ACHN (cell line): Measurements from ENCODE around the gene NHLH1.

Source experiments
- DNase-seq: peaks from one replicate; pipeline ENCODE4 v3.0.0-alpha.2; 2015
- in situ Hi-C: cut with HindIII; loops from 2 replicates; pipeline ENCODE4 v1.10.0; 2017; ENCODE audit warnings: low sequenced_read_pairs, low pct_ligation_motif_present, low pct_unique_long_range_greater_than_20kb

Gene NHLH1

DNA sequence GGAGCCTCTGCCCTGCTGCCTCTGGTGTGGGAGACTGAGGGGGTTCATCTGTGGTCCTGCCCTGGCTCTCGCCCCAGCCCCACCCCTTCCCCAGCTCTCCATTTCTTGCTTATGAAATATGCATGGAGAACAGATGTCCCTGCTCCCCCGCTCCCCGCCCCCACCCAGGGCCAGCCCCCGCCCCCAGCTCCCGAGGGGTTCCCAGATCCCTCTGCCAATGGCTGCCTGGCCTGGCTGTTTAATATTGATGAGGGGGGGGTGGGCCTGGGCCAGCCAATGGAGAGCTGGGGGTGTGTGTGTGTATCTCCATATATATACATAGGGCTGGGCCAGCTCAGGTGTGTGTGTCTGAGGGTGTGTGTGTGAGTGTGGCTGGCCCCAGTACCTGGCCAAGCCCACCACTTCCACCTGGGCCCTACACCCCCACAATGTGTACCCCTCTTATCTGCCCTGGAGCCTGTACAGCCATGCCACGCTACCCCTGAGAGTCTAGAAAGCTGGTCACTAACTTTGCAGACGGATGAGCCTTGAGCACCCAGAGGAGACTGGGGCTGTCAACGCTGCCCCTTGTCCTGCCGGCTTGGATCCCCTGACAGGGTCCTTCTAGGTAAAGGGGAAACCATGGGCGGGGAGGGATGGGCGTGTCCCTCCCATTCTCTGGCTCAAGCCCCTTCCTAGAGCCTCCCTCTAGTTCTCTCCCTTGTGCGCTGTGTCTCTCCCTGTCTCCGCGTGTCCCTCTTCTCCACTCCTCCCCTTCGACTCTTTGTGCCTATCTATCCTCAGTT, at the start of gene NHLH1:
Gene NHLH1, plus strand, starts transcription at position 341 of the 785 bp plus-strand sequence. CDS start 3,661 bp downstream, outside the sequence.
- in situ Hi-C loops: no loop called here
- DNase-seq: no peak

DNA sequence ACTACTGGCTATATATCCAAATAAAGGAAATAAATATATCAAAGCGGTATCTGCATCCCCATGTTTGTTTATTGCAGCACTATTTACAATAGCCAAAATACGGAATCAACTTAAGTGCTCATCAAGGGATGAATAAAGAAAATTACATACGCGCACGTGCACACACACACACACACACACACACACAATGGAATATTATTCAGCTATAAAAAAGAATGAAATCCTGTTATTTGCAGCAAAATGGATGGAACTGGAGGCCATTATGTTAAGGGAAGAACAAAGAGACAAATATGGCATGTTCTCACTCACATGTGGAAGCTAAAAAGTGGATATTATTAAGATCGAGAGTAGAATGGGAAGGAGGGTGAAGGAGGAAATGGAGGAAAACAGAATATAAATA, 44.0 kb upstream of the NHLH1 start:
- in situ Hi-C loops: no loop called here

DNA sequence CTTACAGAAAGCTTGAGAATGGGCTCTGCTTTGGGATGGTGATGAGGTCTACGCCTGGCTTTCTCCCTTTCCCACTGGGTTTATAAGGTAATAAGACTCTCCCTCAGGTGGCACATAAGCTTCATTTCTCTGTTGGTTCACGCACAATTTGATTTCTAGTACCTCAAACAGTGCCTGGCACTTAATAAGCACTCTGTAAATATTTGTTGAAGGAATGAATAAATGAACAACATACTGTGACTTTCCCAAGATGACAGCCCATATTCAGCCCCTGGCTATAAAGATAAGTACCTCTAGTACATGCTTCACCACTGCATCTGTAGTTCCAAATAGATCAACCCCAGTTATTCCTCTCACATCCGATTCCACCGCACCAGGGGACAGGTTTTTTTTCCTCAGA, 41.6 kb upstream of the NHLH1 start:
- DNase-seq: no peak
- in situ Hi-C loops: no loop called here

More for the DNA sequence above, 44.0 kb upstream of the NHLH1 start:
- no peak for DNase-seq

DNA sequence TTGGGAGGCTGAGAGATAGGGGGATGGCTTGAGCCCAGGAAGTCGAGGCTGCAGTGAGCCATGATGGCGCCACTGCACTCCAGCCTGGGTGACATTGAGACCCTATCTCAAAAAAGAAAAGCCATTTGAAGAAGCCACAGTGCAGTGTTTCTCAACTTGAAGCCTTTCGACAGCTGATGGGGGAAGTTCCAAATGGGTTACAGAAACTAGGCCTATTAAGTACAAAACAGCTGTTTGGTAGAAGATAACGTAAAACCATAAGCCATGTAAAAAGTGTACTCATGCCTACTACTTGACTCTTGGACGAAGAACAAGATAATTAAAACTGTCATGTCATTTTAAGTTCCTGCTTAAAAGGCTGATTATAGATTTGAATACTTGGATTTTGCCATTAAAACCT, 40.5 kb upstream of the NHLH1 start:
- in situ Hi-C loops: no loop called here
- no peak for DNase-seq

DNA sequence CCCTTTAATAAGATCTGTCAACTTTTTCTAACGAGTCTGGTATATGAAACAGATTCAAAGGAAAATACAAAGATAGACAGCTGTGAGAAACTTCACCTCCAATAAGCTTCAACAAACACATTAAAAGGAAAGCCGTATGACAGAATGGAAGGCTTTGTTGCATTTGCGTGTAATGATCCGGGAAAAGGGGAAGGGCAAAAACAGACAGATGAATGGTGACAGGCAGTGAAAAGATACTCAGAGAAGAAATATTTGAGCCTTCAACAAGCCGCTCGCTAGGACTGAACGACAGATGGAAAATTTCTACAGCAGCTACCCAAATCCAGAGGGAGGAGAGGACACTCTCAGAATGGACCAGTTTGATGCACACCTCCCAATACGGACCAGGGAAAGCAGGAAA, 38.7 kb upstream of the NHLH1 start:
- no peak for DNase-seq
- in situ Hi-C loops: no loop called here

DNA sequence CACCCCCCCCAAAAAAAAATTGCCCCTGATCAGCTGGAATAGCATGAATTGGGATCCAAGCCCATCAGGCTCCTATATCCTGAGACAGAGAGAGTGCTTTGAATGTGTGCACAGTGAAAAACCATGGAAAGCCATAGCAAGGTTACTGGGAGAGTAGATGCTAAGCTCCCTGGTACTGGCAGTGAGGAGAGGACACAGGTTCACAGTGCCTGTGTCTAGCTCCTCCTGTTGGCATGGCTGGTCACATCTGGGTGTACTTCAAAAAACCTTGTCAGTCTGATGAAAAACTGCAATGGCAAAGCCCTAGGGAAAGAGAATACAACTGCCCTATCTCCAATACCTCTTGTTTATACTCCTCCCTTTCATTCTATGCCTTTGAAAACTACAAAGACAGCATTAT, 36.8 kb upstream of the NHLH1 start:
- DNase-seq: no peak
- in situ Hi-C loops: no loop called here

DNA sequence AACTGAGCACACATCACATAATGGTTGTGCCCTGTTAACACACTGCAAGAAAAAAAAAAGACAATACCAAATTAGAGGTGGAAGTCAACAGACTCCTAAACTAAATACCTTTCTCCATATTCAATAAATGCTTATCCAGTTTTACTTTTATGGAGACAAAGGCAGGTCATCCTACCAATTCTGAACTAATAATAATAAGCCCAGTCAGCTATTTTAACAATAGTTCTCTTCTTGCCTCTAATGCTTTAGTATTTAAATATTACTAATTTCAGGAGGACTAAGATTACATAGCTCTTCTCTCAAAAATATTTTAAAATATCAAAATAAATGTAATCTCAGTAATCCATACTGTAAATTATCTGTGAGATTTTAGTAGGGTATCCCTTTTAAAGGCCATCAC, 34.4 kb upstream of the NHLH1 start:
- no peak for DNase-seq
- in situ Hi-C loops: no loop called here

DNA sequence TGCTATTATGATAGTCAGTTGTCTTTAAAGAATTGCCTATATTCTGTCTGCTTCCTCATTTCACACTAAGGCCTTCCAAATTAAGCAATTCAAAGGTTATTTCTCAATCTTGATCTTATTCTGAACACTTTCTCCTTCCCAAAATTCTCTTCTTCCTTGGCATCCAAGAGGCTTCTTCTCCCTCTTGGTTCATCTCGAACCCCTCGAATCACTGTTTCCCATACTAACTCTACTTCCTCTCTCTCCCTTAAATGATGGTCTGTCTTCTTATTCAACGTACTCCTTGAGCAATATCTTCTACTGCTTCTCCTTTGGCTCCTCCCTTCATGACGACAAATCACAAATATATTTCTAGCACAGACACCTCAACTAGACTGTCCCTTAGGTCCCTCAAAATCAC, 28.3 kb upstream of the NHLH1 start:
- DNase-seq: no peak
- in situ Hi-C loops: no loop called here

DNA sequence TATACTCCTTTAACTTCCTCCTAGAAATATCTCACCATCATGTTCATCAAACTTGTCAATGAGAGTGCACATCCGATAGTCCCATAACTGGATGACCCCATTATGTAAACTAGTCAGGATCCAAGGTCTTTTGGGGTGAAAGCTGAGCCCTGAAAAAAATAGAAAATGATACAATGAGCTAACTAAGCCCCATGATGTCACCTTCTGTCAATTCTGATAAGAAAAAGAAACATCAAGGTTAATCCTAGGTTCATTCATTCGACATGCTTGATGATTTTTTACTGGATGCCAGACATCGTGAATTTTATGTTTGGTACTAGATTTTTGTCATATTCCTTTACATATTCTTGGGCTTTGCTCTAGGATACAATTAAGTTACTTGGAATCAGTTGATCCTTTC, 26.7 kb upstream of the NHLH1 start:
- DNase-seq: no peak
- in situ Hi-C loops: no loop called here

DNA sequence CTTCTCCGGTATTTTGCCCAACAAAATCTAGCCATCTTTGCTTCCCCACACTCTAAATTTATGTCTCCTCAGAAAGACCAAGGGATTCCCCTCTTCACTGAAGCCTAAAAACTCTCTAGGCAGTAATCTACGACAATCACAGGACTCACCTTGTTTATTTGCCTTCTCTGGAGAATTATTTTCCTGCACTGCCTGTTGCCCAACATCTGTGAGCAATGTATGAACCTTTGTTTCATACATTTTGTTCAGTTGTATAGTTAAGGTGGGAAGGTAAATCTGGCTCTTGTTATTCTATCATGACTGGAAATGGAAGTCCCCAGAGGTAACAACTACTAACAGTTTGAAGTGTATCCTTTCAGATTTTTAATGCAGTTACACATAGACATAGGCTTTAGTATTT, 26.0 kb upstream of the NHLH1 start:
- no peak for DNase-seq
- in situ Hi-C loops: no loop called here

DNA sequence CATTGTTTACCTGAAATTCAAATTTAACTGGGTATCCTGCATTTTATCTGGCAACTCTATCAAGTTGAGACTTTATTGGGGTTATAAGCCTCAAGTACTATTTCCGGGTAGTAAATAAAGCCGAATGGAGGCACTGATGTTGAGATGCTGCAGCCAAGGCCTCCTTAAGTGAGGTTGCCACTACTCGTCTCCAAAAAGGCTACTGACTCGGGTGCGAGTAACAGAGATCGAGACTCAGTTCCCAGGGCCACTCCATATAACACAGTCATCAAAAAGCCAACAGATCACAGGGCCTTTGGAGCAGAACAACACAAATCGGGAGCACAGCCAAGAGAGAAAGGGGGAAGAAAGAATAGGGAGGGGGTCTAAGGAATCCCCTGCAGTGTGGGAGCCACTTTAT, 24.3 kb upstream of the NHLH1 start:
- DNase-seq: peak; percentile 26
- in situ Hi-C loops: no loop called here

DNA sequence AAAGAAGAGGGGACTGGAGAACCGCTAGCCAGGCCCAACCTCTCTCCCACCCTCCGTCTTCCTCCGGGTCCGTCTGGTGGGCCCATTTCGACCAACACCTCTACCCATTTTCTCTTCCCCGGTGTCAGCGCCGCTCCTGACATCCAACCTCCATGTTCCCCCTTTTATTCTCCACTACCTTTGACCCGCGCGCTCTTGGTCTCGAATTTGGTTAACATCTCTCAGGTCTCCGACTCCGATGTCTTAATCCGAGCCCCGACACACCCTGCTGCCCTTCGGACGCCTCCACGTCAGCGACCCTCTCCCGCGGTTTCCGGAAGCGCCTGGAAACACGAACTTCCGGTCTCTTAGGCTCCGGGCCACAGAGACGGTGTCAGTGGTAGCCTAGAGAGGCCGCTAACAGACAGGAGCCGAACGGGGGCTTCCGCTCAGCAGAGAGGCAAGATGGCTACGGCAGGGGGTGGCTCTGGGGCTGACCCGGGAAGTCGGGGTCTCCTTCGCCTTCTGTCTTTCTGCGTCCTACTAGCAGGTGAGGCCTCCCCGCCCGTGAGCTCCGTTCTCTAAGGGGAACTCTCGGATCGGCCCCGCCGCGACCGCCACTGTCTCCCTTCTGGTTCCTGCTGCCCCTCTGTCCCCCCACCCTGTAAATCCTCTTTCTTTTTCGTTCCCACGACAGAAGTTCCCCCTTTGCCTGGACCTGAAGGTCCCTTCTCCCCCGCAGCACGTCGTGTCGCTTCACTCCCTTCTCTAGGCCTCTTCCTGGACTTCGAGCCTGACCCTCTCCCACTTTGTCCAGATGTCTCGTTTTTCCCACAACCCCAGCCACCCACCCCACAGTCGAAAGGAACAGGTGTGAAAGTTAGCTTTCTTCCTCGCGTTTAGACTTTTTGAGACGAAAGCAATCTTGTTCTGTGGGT, 23.7 kb upstream of the NHLH1 start, which contains the start of the genes COPA and NCSTN:
Gene COPA, minus strand, starts transcription at position 298 of the 917 bp plus-strand sequence. Its CDS starts 80 bp downstream, at position 218.
Gene NCSTN, plus strand, starts transcription at position 431 of the 917 bp plus-strand sequence. Its CDS starts 14 bp downstream, at position 445.
- peak; percentile 97 for DNase-seq
- in situ Hi-C loops: no loop called here

DNA sequence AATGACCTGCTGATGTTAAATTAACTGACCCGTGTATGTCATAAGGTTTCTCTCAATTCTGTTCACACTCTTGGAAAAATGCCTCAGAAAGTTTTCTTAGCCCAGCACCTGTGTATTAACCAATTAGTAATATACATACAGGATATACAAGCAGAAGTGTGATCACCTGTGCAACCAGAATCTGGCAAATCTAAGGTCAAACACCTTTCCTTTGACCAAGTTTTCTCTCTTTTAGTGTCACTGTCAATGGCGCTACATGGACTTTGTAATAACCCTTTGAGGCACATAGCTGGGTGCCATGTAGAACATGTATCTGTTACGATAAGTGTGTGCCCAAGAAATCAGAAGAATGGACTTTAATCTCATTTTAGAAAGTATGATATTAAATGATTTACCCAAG, 22.6 kb upstream of the NHLH1 start:
- in situ Hi-C loops: no loop called here

DNA sequence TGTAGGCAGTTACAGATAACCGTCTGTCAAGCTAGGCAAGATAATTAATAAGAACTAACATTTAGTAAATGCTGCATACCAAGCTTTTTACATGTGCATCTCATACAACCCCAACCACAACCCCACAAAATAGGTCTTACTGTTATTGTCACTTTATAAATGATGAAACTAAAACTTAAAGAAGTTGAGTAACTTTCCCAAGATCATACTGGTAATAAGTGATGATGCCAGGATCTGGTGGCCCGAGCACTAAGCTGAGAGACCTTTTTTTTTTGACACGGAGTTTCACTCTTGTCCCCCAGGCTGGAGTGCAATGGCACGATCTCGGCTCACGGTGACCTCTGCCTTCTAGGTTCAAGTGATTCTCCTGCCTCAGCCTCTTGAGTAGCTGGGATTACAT, 21.9 kb upstream of the NHLH1 start:
- no peak for DNase-seq
- in situ Hi-C loops: no loop called here

More for the DNA sequence above, 22.6 kb upstream of the NHLH1 start:
- DNase-seq: no peak

DNA sequence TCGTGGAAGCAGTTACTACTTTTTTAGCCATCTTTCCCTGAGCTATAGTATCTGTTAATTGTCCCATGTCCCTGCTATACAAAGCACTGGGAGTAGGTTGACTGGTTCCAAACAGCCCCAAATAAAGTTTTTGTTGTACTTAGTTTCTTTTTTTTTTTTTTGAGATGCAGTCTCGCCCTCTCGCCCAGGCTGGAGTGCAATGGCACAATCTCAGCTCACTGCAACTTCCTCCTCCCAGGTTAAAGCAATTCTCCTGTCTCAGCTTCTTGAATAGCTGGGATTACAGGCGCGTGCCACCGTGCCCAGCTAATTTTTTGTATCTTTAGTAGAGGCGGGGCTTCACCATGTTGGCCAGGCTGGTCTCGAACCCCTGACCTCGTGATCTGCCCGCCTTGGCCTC, 20.4 kb upstream of the NHLH1 start:
- in situ Hi-C loops: no loop called here
- DNase-seq: no peak

DNA sequence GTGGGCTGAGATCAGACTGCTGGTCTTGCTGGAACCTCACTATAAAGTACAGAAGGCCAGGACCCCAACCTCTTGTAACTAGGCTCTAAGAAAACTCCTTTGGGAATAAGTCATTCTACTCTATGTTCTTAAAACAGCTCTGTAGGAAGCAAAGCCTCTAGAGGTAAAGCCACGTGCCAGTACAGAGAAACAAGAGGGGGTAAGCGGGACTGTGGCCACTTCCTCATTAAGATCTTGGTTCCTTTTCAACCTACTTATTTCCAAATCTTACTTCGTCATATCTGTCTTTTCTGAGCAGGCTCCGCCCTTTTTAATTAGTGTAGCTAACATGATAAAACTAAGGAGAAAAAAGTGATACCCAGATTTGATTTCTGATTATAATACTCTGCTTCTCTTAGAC, 19.9 kb upstream of the NHLH1 start:
- in situ Hi-C loops: no loop called here
- no peak for DNase-seq

DNA sequence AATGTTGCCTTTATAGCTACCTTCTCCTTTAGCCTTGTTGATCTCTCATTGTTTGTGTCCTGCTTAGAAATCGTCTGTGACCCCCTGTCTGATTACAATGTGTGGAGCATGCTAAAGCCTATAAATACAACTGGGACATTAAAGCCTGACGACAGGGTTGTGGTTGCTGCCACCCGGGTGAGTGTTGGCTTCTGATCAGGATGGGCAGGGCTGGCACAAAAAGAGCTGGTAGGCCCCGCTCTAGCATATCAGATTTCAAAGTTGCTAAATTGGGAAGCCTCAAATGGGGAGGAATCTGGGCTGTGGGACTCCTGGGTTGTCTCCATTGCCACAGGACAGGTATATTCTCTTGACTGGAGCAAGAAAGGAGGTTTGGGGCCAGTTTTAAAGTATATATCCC, 15.2 kb upstream of the NHLH1 start:
- no peak for DNase-seq
- in situ Hi-C loops: no loop called here

DNA sequence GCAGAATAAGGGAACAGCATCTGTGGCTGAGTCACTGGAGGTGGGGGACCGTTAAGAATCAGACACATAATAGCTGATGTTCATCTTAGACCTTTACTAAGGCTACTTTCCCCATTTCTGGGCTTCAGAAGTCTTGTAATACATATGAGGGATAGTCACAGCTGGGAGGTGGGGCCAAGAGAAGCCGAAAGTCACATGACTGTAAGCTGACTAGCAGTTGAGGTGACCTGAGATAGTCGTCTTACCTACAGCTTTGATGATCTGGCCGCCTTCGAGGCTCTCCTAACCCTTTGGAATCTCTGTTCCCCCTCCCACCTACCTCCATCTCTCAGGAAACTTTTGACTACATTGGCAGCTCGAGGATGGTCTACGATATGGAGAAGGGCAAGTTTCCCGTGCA, 14.3 kb upstream of the NHLH1 start:
- in situ Hi-C loops: no loop called here
- DNase-seq: no peak

DNA sequence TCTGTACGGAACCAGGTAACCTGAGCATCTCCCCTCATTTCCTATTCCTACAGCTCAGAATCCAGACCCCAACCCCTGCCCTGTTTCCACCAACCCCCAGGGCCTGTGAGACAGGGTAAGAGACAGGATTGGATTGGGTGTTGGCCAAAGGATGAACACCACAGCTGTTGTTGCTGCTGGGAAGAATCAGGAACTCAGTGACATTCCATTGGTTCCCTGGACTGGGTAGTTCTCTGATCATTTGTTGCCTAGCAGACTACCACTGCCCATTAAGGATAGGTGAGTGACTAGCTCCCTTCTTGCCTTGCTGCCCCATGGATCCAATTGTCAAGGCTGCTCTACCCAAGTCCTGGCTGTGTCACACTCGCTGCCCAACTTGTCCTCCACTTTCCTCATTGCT, 13.6 kb upstream of the NHLH1 start:
- DNase-seq: no peak
- in situ Hi-C loops: no loop called here
